ENCODE data around the gene RFX3.

DNA sequence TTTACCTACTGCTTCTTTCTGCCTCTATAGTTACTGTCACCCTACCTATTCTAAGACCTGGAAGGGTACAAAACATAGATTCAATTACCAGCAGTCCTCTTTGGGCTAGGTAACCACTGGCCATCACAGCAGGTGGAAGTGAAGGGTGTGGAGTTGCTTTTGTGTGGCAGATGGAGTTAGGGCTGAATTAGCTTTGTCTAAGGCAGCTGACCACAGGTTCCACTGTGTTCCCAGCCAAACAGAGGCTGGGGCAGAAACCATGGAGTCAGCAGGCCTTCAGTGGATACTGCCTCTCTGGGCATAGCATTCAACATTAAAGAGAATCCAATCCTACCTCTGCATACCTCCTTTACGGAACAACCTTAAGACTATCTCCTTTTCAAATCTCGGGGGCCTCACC lies 254.2 kb downstream of the RFX3 start:
- TF ChIP-seq, protein P1, sequence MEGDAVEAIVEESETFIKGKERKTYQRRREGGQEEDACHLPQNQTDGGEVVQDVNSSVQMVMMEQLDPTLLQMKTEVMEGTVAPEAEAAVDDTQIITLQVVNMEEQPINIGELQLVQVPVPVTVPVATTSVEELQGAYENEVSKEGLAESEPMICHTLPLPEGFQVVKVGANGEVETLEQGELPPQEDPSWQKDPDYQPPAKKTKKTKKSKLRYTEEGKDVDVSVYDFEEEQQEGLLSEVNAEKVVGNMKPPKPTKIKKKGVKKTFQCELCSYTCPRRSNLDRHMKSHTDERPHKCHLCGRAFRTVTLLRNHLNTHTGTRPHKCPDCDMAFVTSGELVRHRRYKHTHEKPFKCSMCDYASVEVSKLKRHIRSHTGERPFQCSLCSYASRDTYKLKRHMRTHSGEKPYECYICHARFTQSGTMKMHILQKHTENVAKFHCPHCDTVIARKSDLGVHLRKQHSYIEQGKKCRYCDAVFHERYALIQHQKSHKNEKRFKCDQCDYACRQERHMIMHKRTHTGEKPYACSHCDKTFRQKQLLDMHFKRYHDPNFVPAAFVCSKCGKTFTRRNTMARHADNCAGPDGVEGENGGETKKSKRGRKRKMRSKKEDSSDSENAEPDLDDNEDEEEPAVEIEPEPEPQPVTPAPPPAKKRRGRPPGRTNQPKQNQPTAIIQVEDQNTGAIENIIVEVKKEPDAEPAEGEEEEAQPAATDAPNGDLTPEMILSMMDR (IDR thresholded peaks at IDR 0.05) = no peak
- no peak for TF ChIP-seq POLR2AphosphoS5 (IDR thresholded peaks at IDR 0.05; ENCODE audit: low read depth, low read length)
- TF ChIP-seq TCF7L2 (IDR thresholded peaks at IDR 0.05; ENCODE audit: low read depth, low read length) = no peak
- TF ChIP-seq SIN3A (IDR thresholded peaks at IDR 0.05; ENCODE audit: borderline replicate concordance, insufficient read depth, low read depth, low read length) = no peak

All from Panc1 (cell line).